ENCODE results near the gene CFL1. TPM values are rescaled to one million over a fixed set of nuclear protein-coding genes. Genes with fewer than 3 reads are reported as not detected.
A peak's percentile ranks its signal among the peaks of the same experiment; 100 is the strongest.
"Not testable (repeated sequence)": the region's sequence is repeated elsewhere in the genome, so short reads cannot be mapped to it uniquely, and the experiment has no call there.

The CFL1 gene
- total RNA-seq, 3 donors from 2014 or later, result 944 to 1,135 (median 977) TPM

GRCh38 chr11:65892661-65893317 is 34.8 kb upstream of the CFL1 start:
- no peak for DNase-seq
- Mint-ChIP-seq H3K27me3 (ENCODE audit: low read depth) (no peaks in the 10 kb centered on the region), H3K36me3 (ENCODE audit: insufficient read depth) (peaks cover 34% of the 10 kb centered on the region)

GRCh38 chr11:65892137-65892540 is 34.2 kb upstream of the CFL1 start:
- H3K9me3 Mint-ChIP-seq; H3K27me3 Mint-ChIP-seq (ENCODE audit: low read depth); ATAC-seq; DNase-seq: not testable (repeated sequence)
- Mint-ChIP-seq H3K4me3 (peak overlapping the region; percentile 82), H3K36me3 (ENCODE audit: insufficient read depth) (peaks cover 32% of the 10 kb centered on the region), H3K4me1 (ENCODE audit: low read depth) (peaks cover 66% of the 10 kb centered on the region)

More at GRCh38 chr11:65892661-65893317, 34.8 kb upstream of the CFL1 start:
- H3K9me3 Mint-ChIP-seq, result no peaks in the 10 kb centered on the region
- no peak for ATAC-seq
- H3K4me1 Mint-ChIP-seq (ENCODE audit: low read depth), result peaks cover 67% of the 10 kb centered on the region
- H3K4me3 Mint-ChIP-seq, result peak overlapping the region; percentile 82

- DNase-seq, result no peak
- no peaks in the 10 kb centered on the region for H3K27me3 Mint-ChIP-seq (ENCODE audit: low read depth)
- peak in 1 of 2 donors; percentile 1 for ATAC-seq
- peaks cover 32% of the 10 kb centered on the region for H3K36me3 Mint-ChIP-seq (ENCODE audit: insufficient read depth)
- H3K4me3 Mint-ChIP-seq, result peak overlapping the region; percentile 82
- H3K4me1 Mint-ChIP-seq (ENCODE audit: low read depth), result peaks cover 69% of the 10 kb centered on the region
- no peaks in the 10 kb centered on the region for H3K9me3 Mint-ChIP-seq
Observed at GRCh38 chr11:65891219-65892136, 33.5 kb upstream of the CFL1 start.

- ATAC-seq, result peak; percentile 69 to 70
- H3K9me3 Mint-ChIP-seq, result no peaks in the 10 kb centered on the region
- peak; percentile 99 for DNase-seq
- peaks cover 63% of the 10 kb centered on the region for H3K4me1 Mint-ChIP-seq (ENCODE audit: low read depth)
- H3K4me3 Mint-ChIP-seq, result peak within 1 kb of the TSS; percentile 96
- H3K27me3 Mint-ChIP-seq (ENCODE audit: low read depth), result no peaks in the 10 kb centered on the region
- peaks cover 24% of the 10 kb centered on the region for H3K36me3 Mint-ChIP-seq (ENCODE audit: insufficient read depth)
Observed at GRCh38 chr11:65890324-65891218, 32.6 kb upstream of the CFL1 start, which contains the start of gene CCDC85B. CCDC85B (plus strand) TSS chr11:65890673; CDS start chr11:65890784, 111 bp downstream.

- ATAC-seq (peak; percentile 64 to 69), DNase-seq (peak; percentile 91)
- H3K9me3 Mint-ChIP-seq, result no peaks in the 10 kb centered on the region
- H3K4me3 Mint-ChIP-seq, result peak within 1 kb of the TSS; percentile 96
- H3K4me1 Mint-ChIP-seq (ENCODE audit: low read depth), result peaks cover 50% of the 10 kb centered on the region
- peaks cover 24% of the 10 kb centered on the region for H3K36me3 Mint-ChIP-seq (ENCODE audit: insufficient read depth)
- H3K27me3 Mint-ChIP-seq (ENCODE audit: low read depth), result no peaks in the 10 kb centered on the region
Observed at GRCh38 chr11:65888163-65888814, 30.3 kb upstream of the CFL1 start, which contains the start of gene FIBP. FIBP (minus strand) TSS chr11:65888471; CDS start chr11:65888418, 53 bp downstream.

- ATAC-seq, result no peak
- Mint-ChIP-seq H3K36me3 (ENCODE audit: insufficient read depth) (peaks cover 20% of the 10 kb centered on the region), H3K4me3 (peak overlapping the region; percentile 96), H3K4me1 (ENCODE audit: low read depth) (peaks cover 45% of the 10 kb centered on the region), H3K27me3 (ENCODE audit: low read depth) (no peaks in the 10 kb centered on the region), H3K9me3 (no peaks in the 10 kb centered on the region)
- DNase-seq, result no peak
Observed at GRCh38 chr11:65887723-65888162, 29.8 kb upstream of the CFL1 start.

- Mint-ChIP-seq H3K4me3 (peak overlapping the region; percentile 96), H3K27me3 (ENCODE audit: low read depth) (no peaks in the 10 kb centered on the region), H3K9me3 (no peaks in the 10 kb centered on the region), H3K36me3 (ENCODE audit: insufficient read depth) (peaks cover 15% of the 10 kb centered on the region), H3K4me1 (ENCODE audit: low read depth) (peaks cover 38% of the 10 kb centered on the region)
- ATAC-seq (no peak), DNase-seq (no peak)
Observed at GRCh38 chr11:65886826-65887722, 29.1 kb upstream of the CFL1 start.

GRCh38 chr11:65885808-65886536 is 28.0 kb upstream of the CFL1 start:
- H3K4me3 Mint-ChIP-seq, result no peak overlapping the region

GRCh38 chr11:65885231-65885630 is 27.3 kb upstream of the CFL1 start:
- Mint-ChIP-seq H3K4me3 (no peak overlapping the region), H3K27me3 (ENCODE audit: low read depth) (no peaks in the 10 kb centered on the region), H3K9me3 (no peaks in the 10 kb centered on the region), H3K4me1 (ENCODE audit: low read depth) (peaks cover 49% of the 10 kb centered on the region), H3K36me3 (ENCODE audit: insufficient read depth) (peaks cover 15% of the 10 kb centered on the region)
- ATAC-seq, result no peak
- DNase-seq, result no peak

More at GRCh38 chr11:65885808-65886536, 28.0 kb upstream of the CFL1 start:
- Mint-ChIP-seq H3K9me3 (no peaks in the 10 kb centered on the region), H3K36me3 (ENCODE audit: insufficient read depth) (peaks cover 15% of the 10 kb centered on the region), H3K27me3 (ENCODE audit: low read depth) (no peaks in the 10 kb centered on the region), H3K4me1 (ENCODE audit: low read depth) (peaks cover 44% of the 10 kb centered on the region)
- DNase-seq (no peak), ATAC-seq (no peak)

- Mint-ChIP-seq H3K36me3 (ENCODE audit: insufficient read depth) (peaks cover 15% of the 10 kb centered on the region), H3K4me3 (no peak overlapping the region), H3K27me3 (ENCODE audit: low read depth) (no peaks in the 10 kb centered on the region), H3K4me1 (ENCODE audit: low read depth) (peaks cover 49% of the 10 kb centered on the region), H3K9me3 (no peaks in the 10 kb centered on the region)
- DNase-seq (peak; percentile 77), ATAC-seq (peak; percentile 43 to 59)
Observed at GRCh38 chr11:65884716-65885092, 26.7 kb upstream of the CFL1 start.

- ATAC-seq (no peak), DNase-seq (no peak)
- H3K27me3 Mint-ChIP-seq (ENCODE audit: low read depth), result no peaks in the 10 kb centered on the region
- no peak overlapping the region for H3K4me3 Mint-ChIP-seq
- H3K36me3 Mint-ChIP-seq (ENCODE audit: insufficient read depth), result peaks cover 15% of the 10 kb centered on the region
- peaks cover 49% of the 10 kb centered on the region for H3K4me1 Mint-ChIP-seq (ENCODE audit: low read depth)
- H3K9me3 Mint-ChIP-seq, result no peaks in the 10 kb centered on the region
Observed at GRCh38 chr11:65883786-65884715, 26.1 kb upstream of the CFL1 start.
